Measurements from ENCODE around the gene EHD4. TPM values are rescaled to one million over a fixed set of nuclear protein-coding genes. Genes with fewer than 3 reads are reported as not detected.

The EHD4 gene
- total RNA-seq, 1 donor from 2014 or later = 24.6 TPM

DNA sequence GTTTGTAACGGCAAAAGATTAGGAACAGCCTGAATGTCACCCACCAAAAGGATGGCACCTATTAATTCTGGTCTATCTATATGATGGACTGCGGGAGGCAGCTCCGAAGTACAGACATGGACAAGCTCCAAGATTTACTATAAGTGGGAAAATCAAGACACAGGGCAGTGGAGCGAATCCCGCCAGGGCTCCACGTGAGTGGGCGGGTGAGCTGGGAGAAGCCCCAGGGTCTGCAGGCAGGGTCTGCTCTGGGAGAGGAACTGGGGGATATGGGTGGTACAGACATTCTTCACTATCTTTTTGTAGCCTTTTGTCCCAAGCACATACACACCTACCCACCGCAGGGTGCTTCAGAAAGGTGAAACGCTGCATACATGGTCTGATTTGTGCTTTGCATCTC is 40.3 kb downstream of the EHD4 start:
- no peaks in the 10 kb centered on the region for H3K27me3 ChIP-seq
- no peak for DNase-seq (ENCODE audit: extremely low spot score in 2 of 2)
- intact Hi-C loops (cut with DNase I) = no loop called here
- no peaks in the 10 kb centered on the region for H3K36me3 ChIP-seq
- no peaks in the 10 kb centered on the region for H3K9me3 ChIP-seq
- peaks cover 77% of the 10 kb centered on the region for H3K4me1 ChIP-seq
- peak overlapping the region; percentile 65 for H3K27ac ChIP-seq
- H3K4me3 ChIP-seq = no peak overlapping the region
- no peak for TF ChIP-seq POLR2A (IDR thresholded peaks at IDR 0.05)
- TF ChIP-seq, protein P1, sequence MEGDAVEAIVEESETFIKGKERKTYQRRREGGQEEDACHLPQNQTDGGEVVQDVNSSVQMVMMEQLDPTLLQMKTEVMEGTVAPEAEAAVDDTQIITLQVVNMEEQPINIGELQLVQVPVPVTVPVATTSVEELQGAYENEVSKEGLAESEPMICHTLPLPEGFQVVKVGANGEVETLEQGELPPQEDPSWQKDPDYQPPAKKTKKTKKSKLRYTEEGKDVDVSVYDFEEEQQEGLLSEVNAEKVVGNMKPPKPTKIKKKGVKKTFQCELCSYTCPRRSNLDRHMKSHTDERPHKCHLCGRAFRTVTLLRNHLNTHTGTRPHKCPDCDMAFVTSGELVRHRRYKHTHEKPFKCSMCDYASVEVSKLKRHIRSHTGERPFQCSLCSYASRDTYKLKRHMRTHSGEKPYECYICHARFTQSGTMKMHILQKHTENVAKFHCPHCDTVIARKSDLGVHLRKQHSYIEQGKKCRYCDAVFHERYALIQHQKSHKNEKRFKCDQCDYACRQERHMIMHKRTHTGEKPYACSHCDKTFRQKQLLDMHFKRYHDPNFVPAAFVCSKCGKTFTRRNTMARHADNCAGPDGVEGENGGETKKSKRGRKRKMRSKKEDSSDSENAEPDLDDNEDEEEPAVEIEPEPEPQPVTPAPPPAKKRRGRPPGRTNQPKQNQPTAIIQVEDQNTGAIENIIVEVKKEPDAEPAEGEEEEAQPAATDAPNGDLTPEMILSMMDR (IDR thresholded peaks at IDR 0.05) = no peak
- no peak for TF ChIP-seq POLR2AphosphoS5 (IDR thresholded peaks at IDR 0.05; ENCODE audit: insufficient read depth in 1 of 2, low read depth in 1 of 2)

DNA sequence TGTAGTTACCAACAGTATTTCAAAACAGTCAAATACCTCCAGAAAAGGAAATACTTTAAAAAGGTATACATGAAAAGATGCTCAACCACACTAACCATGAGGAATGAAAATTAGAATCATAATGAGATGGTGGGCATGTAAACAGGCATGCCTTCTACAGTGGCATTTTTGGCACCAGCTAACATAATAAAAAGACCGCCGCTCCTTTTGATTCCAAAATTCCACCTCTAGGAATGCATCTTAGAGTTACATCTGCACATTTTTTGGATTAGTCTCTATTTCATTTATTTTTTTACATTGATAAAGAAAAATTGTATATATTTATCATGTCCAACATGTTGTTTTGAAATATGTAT is 41.5 kb downstream of the EHD4 start:
- Histone ChIP-seq H3K27ac (peak overlapping the region; percentile 69), H3K4me3 (peak overlapping the region in 1 of 2 donors; percentile 1), H3K9me3 (no peaks in the 10 kb centered on the region), H3K27me3 (no peaks in the 10 kb centered on the region), H3K36me3 (no peaks in the 10 kb centered on the region), H3K4me1 (peaks cover 78% of the 10 kb centered on the region)
- intact Hi-C loops (cut with DNase I) = no loop called here
- no peak for DNase-seq (ENCODE audit: extremely low spot score in 2 of 2)
- TF ChIP-seq, protein P1 (IDR thresholded peaks at IDR 0.05) = no peak
- TF ChIP-seq POLR2AphosphoS5 (IDR thresholded peaks at IDR 0.05; ENCODE audit: insufficient read depth in 1 of 2, low read depth in 1 of 2) (no peak), POLR2A (IDR thresholded peaks at IDR 0.05) (no peak)

DNA sequence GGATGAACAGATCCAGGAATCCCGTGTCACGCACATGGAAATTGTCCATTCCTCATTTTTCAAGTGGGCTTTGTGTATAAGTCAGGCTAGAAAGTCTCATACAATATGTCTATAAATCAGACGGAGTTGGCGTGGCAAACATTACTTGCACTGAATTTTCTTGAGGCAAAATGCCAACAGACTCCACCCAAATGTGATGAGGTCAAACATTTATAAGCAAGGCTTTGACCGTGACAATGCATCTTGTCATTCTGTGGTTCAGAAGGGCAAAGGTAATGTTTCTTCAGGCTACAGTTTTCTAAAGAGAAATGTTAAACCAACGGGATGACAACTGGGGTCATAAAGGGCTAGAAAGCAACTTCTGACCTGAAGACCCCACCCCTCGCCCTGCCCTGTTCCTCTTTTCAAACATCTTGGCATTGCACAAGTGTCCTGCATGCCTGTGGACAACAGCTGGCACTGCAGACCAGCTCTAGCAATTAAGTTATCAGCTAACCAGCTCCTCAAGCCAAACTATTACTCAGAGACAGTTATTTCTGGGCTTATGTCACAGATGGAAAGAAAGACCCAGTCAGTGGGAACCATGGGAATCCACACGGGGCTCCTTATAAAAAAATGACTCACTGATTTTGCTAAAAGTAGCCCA is 42.0 kb downstream of the EHD4 start:
- no peaks in the 10 kb centered on the region for H3K36me3 ChIP-seq
- peak overlapping the region; percentile 69 for H3K27ac ChIP-seq
- no peaks in the 10 kb centered on the region for H3K9me3 ChIP-seq
- H3K27me3 ChIP-seq = no peaks in the 10 kb centered on the region
- intact Hi-C loops (cut with DNase I) = no loop called here
- TF ChIP-seq POLR2AphosphoS5 (IDR thresholded peaks at IDR 0.05; ENCODE audit: insufficient read depth in 1 of 2, low read depth in 1 of 2) = peak in 1 of 2 donors; percentile 68
- TF ChIP-seq, protein P1 (IDR thresholded peaks at IDR 0.05) = no peak
- no peak for TF ChIP-seq POLR2A (IDR thresholded peaks at IDR 0.05)
- H3K4me1 ChIP-seq = peaks cover 73% of the 10 kb centered on the region
- DNase-seq (ENCODE audit: extremely low spot score in 2 of 2) = no peak
- H3K4me3 ChIP-seq = peak overlapping the region in 1 of 2 donors; percentile 1

GRCh38 chr15:41928637-41929620 is 43.4 kb downstream of the EHD4 start:
- peak overlapping the region; percentile 69 for H3K27ac ChIP-seq
- intact Hi-C loops (cut with DNase I) = no loop called here
- peaks cover 62% of the 10 kb centered on the region for H3K4me1 ChIP-seq
- no peaks in the 10 kb centered on the region for H3K27me3 ChIP-seq
- no peak overlapping the region for H3K4me3 ChIP-seq
- H3K9me3 ChIP-seq = no peaks in the 10 kb centered on the region
- no peak for DNase-seq (ENCODE audit: extremely low spot score in 2 of 2)
- TF ChIP-seq POLR2AphosphoS5 (IDR thresholded peaks at IDR 0.05; ENCODE audit: insufficient read depth in 1 of 2, low read depth in 1 of 2) (no peak), POLR2A (IDR thresholded peaks at IDR 0.05) (no peak)
- TF ChIP-seq, protein P1 (IDR thresholded peaks at IDR 0.05) = no peak
- H3K36me3 ChIP-seq = no peaks in the 10 kb centered on the region

Measured in vagina (tissue), 2 donors.